GM12891 (cell line): ENCODE measurements around the gene CFL1.

Experiments used
- PAX5 ChIP-seq: IDR thresholded peaks from 2 replicates; pipeline ENCODE4 v1.6.1; 2011; ENCODE audit warnings: low read length, moderate library complexity, mild to moderate bottlenecking; ENCODE audit not compliant: insufficient read depth, severe bottlenecking
- POLR2A ChIP-seq: IDR thresholded peaks from 2 replicates; pipeline ENCODE4 v1.6.1; 2011; ENCODE audit warnings: low read depth, low read length, control low read depth
- POLR2AphosphoS5 ChIP-seq: IDR thresholded peaks from 2 replicates; pipeline ENCODE4 v1.6.1; 2011; ENCODE audit warnings: low read depth, low read length, control low read depth
- POU2F2 ChIP-seq: IDR thresholded peaks from 2 replicates; pipeline ENCODE4 v1.6.1; 2011; ENCODE audit warnings: low read depth, mild to moderate bottlenecking, control low read depth, low read length, moderate library complexity
- SPI1 ChIP-seq: IDR thresholded peaks from 2 replicates; pipeline ENCODE4 v1.6.1; 2011; ENCODE audit warnings: low read depth, low read length, control low read depth
- TAF1 ChIP-seq: IDR thresholded peaks from 2 replicates; pipeline ENCODE4 v1.6.1; 2011; ENCODE audit warnings: low read depth, low read length, control low read depth

DNA sequence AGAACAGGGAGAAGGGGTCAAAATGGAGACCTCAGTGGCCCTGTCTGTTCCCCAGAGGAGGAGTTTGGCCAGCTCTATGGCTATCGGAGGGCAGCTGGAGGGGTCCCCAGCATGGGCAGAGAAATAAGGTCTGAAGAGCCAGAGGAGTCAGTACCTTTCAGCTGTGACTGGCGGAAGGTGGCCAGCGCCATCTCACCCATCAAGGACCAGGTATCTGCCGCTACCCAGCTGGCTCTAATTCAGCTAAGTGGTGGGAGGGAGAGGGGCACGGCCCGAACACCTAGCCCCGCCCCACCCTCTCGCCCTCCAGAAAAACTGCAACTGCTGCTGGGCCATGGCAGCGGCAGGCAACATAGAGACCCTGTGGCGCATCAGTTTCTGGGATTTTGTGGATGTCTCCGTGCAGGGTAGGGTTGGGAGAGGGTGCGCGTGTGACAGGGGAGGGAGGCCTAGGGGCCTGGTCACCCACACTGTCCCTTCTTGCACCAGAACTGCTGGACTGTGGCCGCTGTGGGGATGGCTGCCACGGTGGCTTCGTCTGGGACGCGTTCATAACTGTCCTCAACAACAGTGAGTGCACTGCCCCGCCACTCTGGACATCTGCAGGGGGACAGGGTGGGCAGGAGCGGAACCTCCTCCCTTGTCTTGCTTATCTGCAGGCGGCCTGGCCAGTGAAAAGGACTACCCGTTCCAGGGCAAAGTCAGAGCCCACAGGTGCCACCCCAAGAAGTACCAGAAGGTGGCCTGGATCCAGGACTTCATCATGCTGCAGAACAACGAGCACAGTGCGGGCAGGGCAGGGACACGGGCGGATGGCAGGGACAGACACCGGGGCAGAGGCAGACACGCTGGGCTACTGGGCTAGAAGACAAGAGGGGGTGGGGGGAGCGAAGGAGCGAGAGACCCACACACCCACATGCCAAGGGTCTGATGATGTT, 24.4 kb upstream of the CFL1 start:
- TF ChIP-seq POLR2A (no peak), SPI1 (no peak), POLR2AphosphoS5 (no peak), TAF1 (no peak), POU2F2 (no peak), PAX5 (no peak)
